AG09319 (cell line): ENCODE data around the gene PRDM1.

ENCODE experiments used
- DNase-seq: peaks from one replicate; pipeline ENCODE4 v3.0.0-alpha.2; 2010; ENCODE audit warnings: low read depth; ENCODE audit errors: extremely low read depth
- CTCF ChIP-seq: IDR thresholded peaks from 2 replicates; pipeline ENCODE4 v1.5.1; 2011; ENCODE audit warnings: low read depth, mild to moderate bottlenecking, inconsistent platforms, low read length, moderate library complexity

The PRDM1 gene

GRCh38 chr6:106084989-106085691 is 996 bp upstream of the PRDM1 start:
- no peak for TF ChIP-seq CTCF
- no peak for DNase-seq

GRCh38 chr6:106085692-106085983 is 498 bp upstream of the PRDM1 start:
- TF ChIP-seq CTCF: no peak
- DNase-seq: no peak

GRCh38 chr6:106086814-106087175 is 659 bp downstream of the PRDM1 start:
- DNase-seq: no peak
- no peak for TF ChIP-seq CTCF

GRCh38 chr6:106087548-106088325 is 1.6 kb downstream of the PRDM1 start:
- DNase-seq: no peak
- TF ChIP-seq CTCF: no peak

- no peak for DNase-seq
- TF ChIP-seq CTCF: peak; percentile 35
Measured at GRCh38 chr6:106090001-106090400, 3.9 kb downstream of the PRDM1 start.

GRCh38 chr6:106092279-106092678 is 6.1 kb downstream of the PRDM1 start:
- TF ChIP-seq CTCF: no peak

GRCh38 chr6:106094261-106094963 is 8.3 kb downstream of the PRDM1 start:
- DNase-seq: no peak
- TF ChIP-seq CTCF: no peak

More at GRCh38 chr6:106092279-106092678, 6.1 kb downstream of the PRDM1 start:
- DNase-seq: no peak
